ENCODE results near the gene ZNF511. TPM values are rescaled to one million over a fixed set of nuclear protein-coding genes. Genes with fewer than 3 reads are reported as not detected.

ZNF511 gene
- total RNA-seq, 1 donor from 2014 or later = 87.2 TPM

DNA sequence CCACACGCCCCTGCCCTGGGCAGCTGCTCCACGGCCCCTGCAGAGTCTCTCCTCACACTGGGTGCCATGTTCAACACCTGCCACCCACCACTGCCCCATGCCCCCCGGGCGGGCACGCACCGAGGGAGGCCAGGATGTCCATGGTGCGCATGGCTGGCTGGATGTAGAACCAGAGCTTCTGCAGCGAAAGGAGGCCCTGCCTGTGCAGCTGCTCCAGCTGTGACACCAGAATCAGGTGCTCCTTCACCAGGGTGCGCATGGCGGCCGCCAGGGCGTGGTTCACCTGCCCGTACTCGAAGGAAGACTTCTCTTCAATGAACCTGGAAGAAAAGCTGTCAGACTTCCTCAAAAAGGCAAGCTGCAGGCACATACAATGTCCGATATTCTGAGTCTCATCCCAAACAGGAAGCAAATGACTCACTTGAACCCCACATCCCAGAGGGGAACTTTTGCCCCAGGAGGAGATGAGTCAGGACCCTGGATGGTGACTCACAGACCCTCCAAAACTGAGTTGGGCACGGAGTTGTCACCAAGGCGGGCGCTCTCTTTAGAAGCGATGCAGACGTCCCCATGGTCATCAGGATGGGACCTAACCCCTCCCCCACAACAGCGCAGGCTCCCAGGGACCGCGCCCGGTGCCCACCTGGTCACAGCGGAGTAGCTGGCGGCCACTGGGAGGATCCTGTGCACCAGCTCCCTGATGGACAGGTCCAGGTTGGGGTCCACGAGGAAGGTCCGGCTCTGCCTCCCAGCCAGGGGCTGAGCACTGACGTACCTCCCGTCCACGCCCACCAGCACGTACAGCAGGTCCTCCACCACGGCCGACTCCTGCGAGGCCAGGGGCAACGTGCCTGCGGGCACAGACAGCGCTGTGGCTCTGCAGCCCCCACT lies 15.6 kb upstream of the ZNF511 start:
- H3K4me1 Mint-ChIP-seq = no peaks in the 10 kb centered on the region
- no peak for DNase-seq
- intact Hi-C loops (cut with micrococcal nuclease) = no loop called here
- no peak overlapping the region for H3K27ac Mint-ChIP-seq
- H3K27me3 Mint-ChIP-seq = no peaks in the 10 kb centered on the region
- peaks cover 56% of the 10 kb centered on the region for H3K36me3 Mint-ChIP-seq (ENCODE audit: low read depth)
- H3K4me3 Mint-ChIP-seq = no peak overlapping the region
- H3K9me3 Mint-ChIP-seq = no peaks in the 10 kb centered on the region

DNA sequence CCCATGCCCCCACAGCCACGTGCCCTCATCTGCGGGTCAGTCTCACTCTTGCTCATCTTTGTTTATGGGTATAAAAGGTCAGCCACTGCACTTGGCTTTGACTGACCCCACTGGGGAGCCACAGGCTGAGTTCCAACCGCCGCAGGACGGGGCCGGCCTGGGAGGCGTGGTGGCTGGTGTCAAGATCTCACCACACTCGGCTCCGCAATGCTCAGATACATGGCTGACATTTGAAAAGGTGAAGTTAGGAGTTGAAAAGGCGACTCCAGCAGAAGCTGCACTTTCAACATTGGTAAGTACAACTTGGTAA lies 14.9 kb upstream of the ZNF511 start:
- H3K9me3 Mint-ChIP-seq = no peaks in the 10 kb centered on the region
- intact Hi-C loops (cut with micrococcal nuclease) = no loop called here
- no peaks in the 10 kb centered on the region for H3K27me3 Mint-ChIP-seq
- H3K36me3 Mint-ChIP-seq (ENCODE audit: low read depth) = peaks cover 57% of the 10 kb centered on the region
- H3K4me1 Mint-ChIP-seq = no peaks in the 10 kb centered on the region
- DNase-seq = no peak
- no peak overlapping the region for H3K4me3 Mint-ChIP-seq
- H3K27ac Mint-ChIP-seq = no peak overlapping the region

DNA sequence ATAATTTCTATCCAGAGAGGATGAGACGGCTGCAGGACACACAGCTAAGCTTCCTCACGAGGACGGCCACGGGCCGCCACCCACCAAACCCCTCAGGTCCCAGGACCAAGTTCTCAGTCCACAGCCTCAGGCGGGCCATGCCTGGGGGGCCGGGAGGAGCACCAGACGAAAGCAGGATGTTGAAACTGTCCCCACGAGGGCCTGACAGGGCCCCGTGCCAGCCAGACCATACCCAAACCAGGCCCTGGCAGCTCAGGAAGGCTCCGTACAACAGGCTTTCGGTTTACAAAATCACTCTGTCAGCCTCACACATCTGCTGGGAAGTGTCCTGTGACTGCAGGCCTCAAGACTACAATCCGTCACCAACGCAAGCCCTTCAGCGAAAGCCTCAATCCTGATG lies 14.5 kb upstream of the ZNF511 start:
- intact Hi-C loops (cut with micrococcal nuclease) = no loop called here
- no peaks in the 10 kb centered on the region for H3K9me3 Mint-ChIP-seq
- no peak for DNase-seq
- peaks cover 56% of the 10 kb centered on the region for H3K36me3 Mint-ChIP-seq (ENCODE audit: low read depth)
- H3K4me1 Mint-ChIP-seq = no peaks in the 10 kb centered on the region
- H3K27me3 Mint-ChIP-seq = no peaks in the 10 kb centered on the region
- H3K27ac Mint-ChIP-seq = no peak overlapping the region
- H3K4me3 Mint-ChIP-seq = no peak overlapping the region

DNA sequence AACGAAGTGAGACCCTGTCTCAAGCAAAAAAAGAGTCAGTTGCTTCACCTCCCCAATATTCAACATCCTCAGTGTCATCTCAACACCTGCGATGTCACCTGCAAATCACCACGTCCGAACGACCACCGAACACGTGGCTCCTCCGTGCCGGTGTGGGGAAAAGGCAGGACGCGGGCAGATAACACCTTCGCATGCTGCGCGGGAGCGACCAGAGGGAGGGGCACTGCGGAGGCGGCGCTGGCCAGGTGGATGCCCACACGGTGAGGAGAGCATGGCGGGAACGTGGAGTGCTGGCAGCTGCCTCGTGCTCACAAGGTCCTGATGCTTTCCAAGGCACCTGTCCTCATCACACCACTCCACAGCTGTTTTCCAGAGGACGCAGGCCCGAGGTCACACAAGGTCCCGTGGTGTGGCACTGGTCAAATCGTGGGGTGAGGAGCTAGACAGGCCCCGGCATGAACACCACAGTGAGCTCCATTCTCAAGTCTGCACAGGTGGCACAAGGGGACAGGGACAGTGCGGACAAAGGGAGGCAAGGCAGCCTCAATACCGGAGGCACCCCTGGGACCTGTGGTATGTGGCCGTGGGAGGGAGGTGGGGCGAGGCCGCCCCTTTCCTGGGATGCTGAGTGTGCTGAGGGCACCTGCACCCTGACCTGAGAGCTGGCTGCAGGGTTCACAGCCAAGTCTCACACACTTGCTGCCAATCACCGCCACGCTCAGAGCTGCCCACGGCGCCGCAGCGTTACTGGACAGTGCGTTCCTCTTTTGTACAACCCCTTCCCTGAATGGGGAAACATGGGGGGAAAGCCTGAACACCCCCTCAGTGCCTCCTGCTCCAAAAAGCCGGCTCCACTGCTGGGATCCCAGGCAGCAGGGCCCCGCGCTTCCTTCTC lies 13.0 kb upstream of the ZNF511 start:
- no peaks in the 10 kb centered on the region for H3K9me3 Mint-ChIP-seq
- no peak for DNase-seq
- no peak overlapping the region for H3K4me3 Mint-ChIP-seq
- no peaks in the 10 kb centered on the region for H3K27me3 Mint-ChIP-seq
- no peak overlapping the region for H3K27ac Mint-ChIP-seq
- peaks cover 58% of the 10 kb centered on the region for H3K36me3 Mint-ChIP-seq (ENCODE audit: low read depth)
- intact Hi-C loops (cut with micrococcal nuclease) = no loop called here
- H3K4me1 Mint-ChIP-seq = no peaks in the 10 kb centered on the region

DNA sequence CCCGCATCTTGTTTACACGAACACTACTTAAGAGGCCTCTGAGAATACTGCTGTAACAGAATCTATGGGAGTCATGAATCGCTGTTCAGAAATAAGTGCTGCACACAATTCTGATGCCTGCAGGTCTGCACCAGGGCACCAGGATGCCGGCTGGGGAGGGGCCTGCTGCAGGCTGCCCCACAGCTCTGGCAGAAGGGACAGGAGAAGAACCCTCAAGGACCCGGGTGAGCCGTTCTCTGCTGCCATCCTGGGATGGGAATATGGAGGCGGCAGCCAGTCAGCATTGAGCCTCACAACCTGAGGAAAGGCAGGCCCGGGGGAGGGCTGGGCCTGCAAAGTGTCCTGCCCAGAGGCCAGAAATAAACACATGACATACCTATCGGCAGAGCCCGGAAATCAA lies 11.2 kb upstream of the ZNF511 start:
- intact Hi-C loops (cut with micrococcal nuclease) = no loop called here
- H3K36me3 Mint-ChIP-seq (ENCODE audit: low read depth) = peaks cover 59% of the 10 kb centered on the region
- H3K4me1 Mint-ChIP-seq = no peaks in the 10 kb centered on the region

DNA sequence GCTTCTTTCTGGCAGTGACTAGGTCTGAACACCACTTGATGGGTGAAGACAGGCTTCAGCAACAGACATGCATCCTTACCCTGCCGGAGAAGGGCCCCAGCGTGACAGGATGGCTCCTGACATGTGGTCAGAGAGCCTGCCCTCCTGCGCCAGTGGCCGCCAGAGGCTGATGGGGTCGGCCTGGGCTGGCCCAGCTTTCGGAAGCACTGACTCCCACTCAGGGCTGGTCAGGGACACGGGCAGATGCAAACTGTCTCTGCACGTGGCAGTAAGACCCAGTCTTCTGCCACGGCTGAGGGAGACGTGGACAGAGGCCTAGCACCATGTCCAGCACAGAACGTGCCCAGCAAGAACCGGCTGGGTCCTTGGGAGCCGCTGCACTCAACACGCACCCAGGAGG lies 10.2 kb upstream of the ZNF511 start:
- Mint-ChIP-seq H3K4me1 (no peaks in the 10 kb centered on the region), H3K4me3 (no peak overlapping the region), H3K36me3 (ENCODE audit: low read depth) (peaks cover 59% of the 10 kb centered on the region), H3K27ac (no peak overlapping the region), H3K9me3 (no peaks in the 10 kb centered on the region), H3K27me3 (no peaks in the 10 kb centered on the region)
- intact Hi-C loops (cut with micrococcal nuclease) = no loop called here
- DNase-seq = no peak

More for the DNA sequence above, 11.2 kb upstream of the ZNF511 start:
- H3K9me3 Mint-ChIP-seq = no peaks in the 10 kb centered on the region
- DNase-seq = no peak
- no peak overlapping the region for H3K27ac Mint-ChIP-seq
- H3K4me3 Mint-ChIP-seq = no peak overlapping the region
- H3K27me3 Mint-ChIP-seq = no peaks in the 10 kb centered on the region

DNA sequence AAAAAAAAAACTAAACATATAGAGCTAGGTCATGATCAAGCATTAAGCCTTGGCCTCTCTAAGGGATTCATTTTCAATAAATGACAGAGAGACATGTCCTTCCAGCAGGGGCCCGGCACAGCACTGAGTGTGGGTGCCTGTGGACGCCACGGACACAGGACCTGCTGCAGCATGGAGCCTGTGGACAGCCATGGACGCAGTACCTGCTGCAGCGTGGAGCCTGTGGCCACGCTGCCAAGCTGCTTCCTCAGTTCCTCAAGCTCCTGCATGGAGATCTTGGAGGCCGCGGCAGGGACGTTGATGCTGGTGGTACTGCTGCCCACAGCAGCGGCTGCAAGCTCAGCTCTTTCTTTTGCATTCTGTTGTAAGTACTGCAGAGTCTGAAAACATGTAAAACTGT lies 9.5 kb upstream of the ZNF511 start:
- Mint-ChIP-seq H3K36me3 (ENCODE audit: low read depth) (peaks cover 52% of the 10 kb centered on the region), H3K27me3 (no peaks in the 10 kb centered on the region)

DNA sequence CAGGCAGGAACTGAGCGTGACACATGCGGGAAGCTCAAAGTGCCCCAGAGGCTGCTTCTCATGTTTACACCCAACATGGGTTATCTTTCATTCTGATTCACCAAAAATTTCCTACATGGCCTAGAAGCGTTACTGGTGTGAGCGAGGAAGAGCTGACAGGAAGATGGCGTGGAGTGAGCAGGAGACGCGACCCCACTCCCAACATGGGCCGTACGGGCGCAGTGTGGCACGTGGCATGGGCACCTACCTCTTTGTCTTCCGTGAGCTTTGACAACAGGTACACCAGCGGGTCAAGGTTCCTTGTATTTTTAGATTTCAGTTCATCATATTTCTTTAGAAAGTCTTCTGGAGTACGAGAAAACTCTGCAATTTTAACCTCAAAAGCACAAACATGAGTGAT lies 9.0 kb upstream of the ZNF511 start:
- peaks cover 46% of the 10 kb centered on the region for H3K36me3 Mint-ChIP-seq (ENCODE audit: low read depth)
- intact Hi-C loops (cut with micrococcal nuclease) = no loop called here

More for the DNA sequence above, 9.5 kb upstream of the ZNF511 start:
- no peak for DNase-seq
- Mint-ChIP-seq H3K27ac (no peak overlapping the region), H3K9me3 (no peaks in the 10 kb centered on the region), H3K4me1 (peaks cover 3% of the 10 kb centered on the region), H3K4me3 (no peak overlapping the region)
- intact Hi-C loops (cut with micrococcal nuclease) = no loop called here

DNA sequence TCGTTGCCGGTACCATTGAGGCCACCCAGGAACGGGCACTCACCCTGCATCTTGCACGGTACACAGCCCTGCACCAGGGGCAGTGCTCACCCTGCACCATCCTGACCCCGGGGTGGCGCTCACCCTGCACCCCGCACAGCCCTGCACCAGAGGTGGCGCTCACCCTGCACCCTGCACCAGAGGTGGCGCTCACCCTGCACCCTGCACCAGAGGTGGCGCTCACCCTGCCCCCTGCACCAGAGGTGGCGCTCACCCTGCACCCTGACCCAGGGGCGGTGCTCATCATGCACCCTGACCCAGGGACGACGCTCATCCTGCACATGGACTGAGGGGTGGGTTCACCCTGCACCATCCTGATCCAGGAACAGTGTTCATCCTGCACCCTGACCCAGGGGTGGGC lies 6.5 kb upstream of the ZNF511 start:
- no peak for DNase-seq
- H3K36me3 Mint-ChIP-seq (ENCODE audit: low read depth) = peaks cover 38% of the 10 kb centered on the region
- intact Hi-C loops (cut with micrococcal nuclease) = no loop called here
- no peak overlapping the region for H3K27ac Mint-ChIP-seq
- no peaks in the 10 kb centered on the region for H3K27me3 Mint-ChIP-seq
- peaks cover 13% of the 10 kb centered on the region for H3K4me1 Mint-ChIP-seq
- H3K9me3 Mint-ChIP-seq = no peaks in the 10 kb centered on the region
- no peak overlapping the region for H3K4me3 Mint-ChIP-seq

More for the DNA sequence above, 9.0 kb upstream of the ZNF511 start:
- no peaks in the 10 kb centered on the region for H3K27me3 Mint-ChIP-seq
- no peak overlapping the region for H3K4me3 Mint-ChIP-seq
- H3K27ac Mint-ChIP-seq = no peak overlapping the region
- H3K9me3 Mint-ChIP-seq = no peaks in the 10 kb centered on the region
- DNase-seq = no peak
- H3K4me1 Mint-ChIP-seq = peaks cover 5% of the 10 kb centered on the region

DNA sequence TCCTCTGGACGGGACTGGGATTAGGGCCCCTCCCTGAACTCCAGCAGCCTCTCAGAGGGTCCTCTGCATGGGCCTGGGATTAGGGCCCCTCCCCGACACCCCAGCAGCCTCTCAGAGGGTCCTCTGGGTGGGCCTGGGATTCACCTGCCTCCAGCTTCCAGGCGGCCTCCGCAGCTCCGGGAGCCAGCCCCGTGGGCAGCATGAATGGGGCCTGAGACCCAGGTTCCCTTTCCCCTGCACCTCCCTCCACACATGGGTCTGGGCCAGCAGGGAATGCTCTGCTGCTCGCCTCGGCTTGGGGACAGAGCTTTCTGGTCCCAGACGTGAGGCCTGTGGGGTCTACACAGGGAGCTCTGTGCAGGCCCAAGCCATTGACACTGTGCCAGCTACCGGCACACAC lies 5.5 kb upstream of the ZNF511 start:
- Mint-ChIP-seq H3K36me3 (ENCODE audit: low read depth) (peaks cover 33% of the 10 kb centered on the region), H3K9me3 (no peaks in the 10 kb centered on the region), H3K27me3 (peaks cover 2% of the 10 kb centered on the region), H3K4me3 (no peak overlapping the region), H3K27ac (no peak overlapping the region), H3K4me1 (peaks cover 20% of the 10 kb centered on the region)
- intact Hi-C loops (cut with micrococcal nuclease) = no loop called here
- no peak for DNase-seq

DNA sequence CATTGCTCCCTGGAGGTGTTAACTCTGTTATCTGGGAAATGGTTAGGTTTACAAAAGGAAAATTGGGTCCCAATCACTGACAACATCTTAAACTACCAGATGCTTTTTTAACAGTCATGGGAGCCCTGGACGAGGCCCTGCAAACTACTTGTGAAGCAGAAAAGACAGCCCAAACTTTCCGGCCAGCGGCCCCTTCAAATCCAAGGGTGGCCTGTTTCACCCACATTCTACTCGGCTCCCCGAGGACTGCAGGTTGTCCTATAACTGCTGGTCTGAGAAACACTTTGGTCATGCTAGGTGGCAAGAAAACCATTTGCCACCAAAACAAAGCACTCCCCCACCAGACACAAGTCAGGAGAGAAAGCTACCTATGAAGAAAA lies 2.6 kb upstream of the ZNF511 start:
- DNase-seq = no peak
- no peaks in the 10 kb centered on the region for H3K9me3 Mint-ChIP-seq
- no peak overlapping the region for H3K4me3 Mint-ChIP-seq
- peaks cover 20% of the 10 kb centered on the region for H3K4me1 Mint-ChIP-seq
- H3K27me3 Mint-ChIP-seq = peaks cover 2% of the 10 kb centered on the region
- H3K27ac Mint-ChIP-seq = no peak overlapping the region
- intact Hi-C loops (cut with micrococcal nuclease) = loop anchor here (5.0 kb wide), 2 partner anchors 86 to 364 kb away; partner anchors contain the start of genes CFAP46 and MTG1
- H3K36me3 Mint-ChIP-seq (ENCODE audit: low read depth) = peaks cover 20% of the 10 kb centered on the region

DNA sequence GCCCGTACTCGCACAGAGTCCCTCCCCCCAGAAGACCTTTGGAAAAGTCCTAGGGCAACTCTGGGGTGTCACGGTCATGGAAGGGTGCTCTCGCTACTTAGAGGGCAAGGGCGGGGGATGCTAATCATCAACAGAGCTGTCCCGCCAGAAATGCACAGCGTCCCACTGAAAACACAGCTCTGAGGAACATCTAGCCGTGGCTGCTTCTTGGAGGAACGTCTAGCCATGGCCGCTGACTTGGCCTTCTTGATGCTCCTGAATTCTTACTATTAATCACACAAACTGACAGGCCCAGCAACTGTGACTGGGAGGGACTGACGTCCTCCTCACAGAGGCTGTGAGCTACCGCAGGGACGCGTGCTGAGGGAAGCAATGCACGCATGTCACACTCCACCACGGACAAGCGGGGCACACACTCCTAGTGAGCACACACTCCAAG lies 1.8 kb upstream of the ZNF511 start:
- Mint-ChIP-seq H3K4me1 (peaks cover 20% of the 10 kb centered on the region), H3K27me3 (peaks cover 2% of the 10 kb centered on the region), H3K4me3 (peak overlapping the region; percentile 94), H3K9me3 (no peaks in the 10 kb centered on the region), H3K36me3 (ENCODE audit: low read depth) (peaks cover 24% of the 10 kb centered on the region), H3K27ac (peak overlapping the region; percentile 98)
- intact Hi-C loops (cut with micrococcal nuclease) = loop anchor here (1.0 to 5.0 kb wide), 4 partner anchors 28 to 365 kb away; partner anchors contain the start of genes CFAP46 and MTG1
- DNase-seq = no peak

DNA sequence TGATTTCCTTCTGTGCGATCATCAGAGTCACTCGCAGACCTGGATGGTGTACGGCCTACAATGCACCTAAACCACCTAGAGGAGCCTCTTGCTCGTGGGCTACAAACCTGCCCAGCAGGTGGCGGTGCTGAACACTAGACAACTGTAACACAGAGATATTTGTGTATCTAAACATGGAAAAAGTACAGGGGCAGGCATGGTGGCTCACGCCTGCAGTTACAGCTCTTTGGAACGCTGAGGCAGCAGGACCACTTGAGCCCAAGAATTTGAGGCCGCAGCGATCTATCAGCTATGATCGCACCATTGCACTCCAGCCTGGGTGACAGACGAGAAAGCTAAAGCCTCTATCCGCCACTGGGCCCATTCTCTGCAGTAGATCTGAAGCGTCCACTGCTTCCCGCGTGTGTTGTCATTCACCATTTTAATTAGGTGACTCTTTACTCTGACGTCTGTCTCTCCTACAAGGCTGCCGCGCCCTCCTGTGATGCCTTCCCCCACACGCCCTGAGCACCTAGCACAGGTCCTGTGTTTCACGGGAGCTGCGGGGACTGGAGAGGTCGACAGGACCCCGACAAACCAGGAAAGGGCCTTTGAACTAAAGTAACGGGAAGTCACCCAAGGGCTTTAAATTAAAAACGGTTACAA lies 816 bp upstream of the ZNF511 start:
- Mint-ChIP-seq H3K9me3 (no peaks in the 10 kb centered on the region), H3K27me3 (peaks cover 2% of the 10 kb centered on the region), H3K4me3 (peak overlapping the region; percentile 94), H3K36me3 (ENCODE audit: low read depth) (peaks cover 24% of the 10 kb centered on the region), H3K27ac (peak overlapping the region; percentile 98), H3K4me1 (peaks cover 20% of the 10 kb centered on the region)
- intact Hi-C loops (cut with micrococcal nuclease) = loop anchor here (1.0 to 5.0 kb wide), 4 partner anchors 29 to 366 kb away; partner anchors contain the start of genes CFAP46 and MTG1
- peak; percentile 96 for DNase-seq
